ENCODE measurements around the gene TFPI2.

TFPI2 gene

GRCh38 chr7:93910076-93910994 lies 19.8 kb upstream of the TFPI2 start:
- H3K36me3 ChIP-seq (ENCODE audit: insufficient read depth, low read length), result no peaks in the 10 kb centered on the region
- H3K4me2 ChIP-seq (ENCODE audit: insufficient read depth, low read length), result no peak overlapping the region
- DNase-seq (no peak), ATAC-seq (ENCODE audit: insufficient read depth, low read depth) (no peak)
- H3K27ac ChIP-seq (ENCODE audit: low read length), result no peak overlapping the region
- TF ChIP-seq CTCF (IDR thresholded peaks at IDR 0.05; ENCODE audit: borderline replicate concordance, extremely low read depth, low read length, poor library complexity, severe bottlenecking), result no peak
- H2AFZ ChIP-seq (ENCODE audit: low read depth, low read length), result no peak overlapping the region
- no peaks in the 10 kb centered on the region for H3K9me3 ChIP-seq (ENCODE audit: insufficient read depth, low read length, severe bottlenecking)
- no peak overlapping the region for H3K4me3 ChIP-seq (ENCODE audit: low read depth in 1 of 2, low read length in 2 of 2)
- H3K79me2 ChIP-seq (ENCODE audit: insufficient read depth, low read length), result no peaks in the 10 kb centered on the region
- no peaks in the 10 kb centered on the region for H3K27me3 ChIP-seq (ENCODE audit: insufficient read depth, low read length, poor library complexity)
- H3K4me1 ChIP-seq (ENCODE audit: insufficient read depth, low read length), result no peaks in the 10 kb centered on the region
- no peaks in the 10 kb centered on the region for H4K20me1 ChIP-seq (ENCODE audit: insufficient read depth, low read length)
- H3K9ac ChIP-seq (ENCODE audit: low read depth, low read length), result no peak overlapping the region

GRCh38 chr7:93906267-93906666 lies 15.7 kb upstream of the TFPI2 start, which contains the start of gene GNGT1:
TSS of gene GNGT1 (plus strand) at chr7:93906567. CDS start at chr7:93906747, 180 bp downstream.
- no peak for TF ChIP-seq EZH2 (IDR thresholded peaks at IDR 0.05; ENCODE audit: borderline replicate concordance, low read depth, low read length, severe bottlenecking)
- no peak within 1 kb of the TSS for H2AFZ ChIP-seq (ENCODE audit: low read depth, low read length)
- no peak within 1 kb of the TSS for H3K4me3 ChIP-seq (ENCODE audit: low read depth in 1 of 2, low read length in 2 of 2)
- H3K9ac ChIP-seq (ENCODE audit: low read depth, low read length), result no peak within 1 kb of the TSS
- no peaks in the 10 kb centered on the region for H3K27me3 ChIP-seq (ENCODE audit: insufficient read depth, low read length, poor library complexity)
- H3K4me2 ChIP-seq (ENCODE audit: insufficient read depth, low read length), result no peak within 1 kb of the TSS
- ATAC-seq (ENCODE audit: insufficient read depth, low read depth) (no peak), DNase-seq (no peak)
- H3K9me3 ChIP-seq (ENCODE audit: insufficient read depth, low read length, severe bottlenecking), result no peaks in the 10 kb centered on the region
- H3K79me2 ChIP-seq (ENCODE audit: insufficient read depth, low read length), result no peaks in the 10 kb centered on the region
- no peaks in the 10 kb centered on the region for H3K4me1 ChIP-seq (ENCODE audit: insufficient read depth, low read length)
- no peak within 1 kb of the TSS for H3K27ac ChIP-seq (ENCODE audit: low read length)
- H4K20me1 ChIP-seq (ENCODE audit: insufficient read depth, low read length), result no peaks in the 10 kb centered on the region
- no peaks in the 10 kb centered on the region for H3K36me3 ChIP-seq (ENCODE audit: insufficient read depth, low read length)

- no peaks in the 10 kb centered on the region for H3K4me1 ChIP-seq (ENCODE audit: insufficient read depth, low read length)
- no peaks in the 10 kb centered on the region for H3K9me3 ChIP-seq (ENCODE audit: insufficient read depth, low read length, severe bottlenecking)
- ATAC-seq (ENCODE audit: insufficient read depth, low read depth) (0 out of 3 replicates have a peak, but pooled peaks have one; percentile 31), DNase-seq (no peak)
- no peak overlapping the region for H3K27ac ChIP-seq (ENCODE audit: low read length)
- H3K79me2 ChIP-seq (ENCODE audit: insufficient read depth, low read length), result no peaks in the 10 kb centered on the region
- TF ChIP-seq CTCF (IDR thresholded peaks at IDR 0.05; ENCODE audit: borderline replicate concordance, extremely low read depth, low read length, poor library complexity, severe bottlenecking) (peak; percentile 74), EZH2 (IDR thresholded peaks at IDR 0.05; ENCODE audit: borderline replicate concordance, low read depth, low read length, severe bottlenecking) (no peak)
- no peaks in the 10 kb centered on the region for H3K36me3 ChIP-seq (ENCODE audit: insufficient read depth, low read length)
- no peaks in the 10 kb centered on the region for H3K27me3 ChIP-seq (ENCODE audit: insufficient read depth, low read length, poor library complexity)
- H4K20me1 ChIP-seq (ENCODE audit: insufficient read depth, low read length), result no peaks in the 10 kb centered on the region
- H3K4me2 ChIP-seq (ENCODE audit: insufficient read depth, low read length), result no peak overlapping the region
- H2AFZ ChIP-seq (ENCODE audit: low read depth, low read length), result no peak overlapping the region
- H3K9ac ChIP-seq (ENCODE audit: low read depth, low read length), result no peak overlapping the region
- H3K4me3 ChIP-seq (ENCODE audit: low read depth in 1 of 2, low read length in 2 of 2), result no peak overlapping the region
These were observed 12.3 kb upstream of the TFPI2 start for GRCh38 chr7:93902777-93903423.

- Histone ChIP-seq H3K36me3 (ENCODE audit: insufficient read depth, low read length) (no peaks in the 10 kb centered on the region), H3K27ac (ENCODE audit: low read length) (no peak overlapping the region), H3K4me3 (ENCODE audit: low read depth in 1 of 2, low read length in 2 of 2) (no peak overlapping the region), H3K9me3 (ENCODE audit: insufficient read depth, low read length, severe bottlenecking) (no peaks in the 10 kb centered on the region), H3K27me3 (ENCODE audit: insufficient read depth, low read length, poor library complexity) (peaks cover 4% of the 10 kb centered on the region), H3K4me1 (ENCODE audit: insufficient read depth, low read length) (no peaks in the 10 kb centered on the region), H3K79me2 (ENCODE audit: insufficient read depth, low read length) (no peaks in the 10 kb centered on the region), H4K20me1 (ENCODE audit: insufficient read depth, low read length) (no peaks in the 10 kb centered on the region), H2AFZ (ENCODE audit: low read depth, low read length) (no peak overlapping the region), H3K9ac (ENCODE audit: low read depth, low read length) (no peak overlapping the region), H3K4me2 (ENCODE audit: insufficient read depth, low read length) (no peak overlapping the region)
- no peak for ATAC-seq (ENCODE audit: insufficient read depth, low read depth)
- TF ChIP-seq EZH2 (IDR thresholded peaks at IDR 0.05; ENCODE audit: borderline replicate concordance, low read depth, low read length, severe bottlenecking) (no peak), CTCF (IDR thresholded peaks at IDR 0.05; ENCODE audit: borderline replicate concordance, extremely low read depth, low read length, poor library complexity, severe bottlenecking) (no peak)
- no peak for DNase-seq
These were observed 7.1 kb upstream of the TFPI2 start for GRCh38 chr7:93897680-93898079.

Data from DND-41 (cell line).